GM12801 (cell line): ENCODE results near the gene SHISA4.

Experiments used
- CTCF ChIP-seq: IDR thresholded peaks from one replicate; pipeline ENCODE4 v1.5.1; 2011; ENCODE audit warnings: control low read depth; ENCODE audit not compliant: insufficient read length; ENCODE audit errors: extremely low read depth

SHISA4 gene

GRCh38 chr1:201914456-201915235 lies 25.9 kb downstream of the SHISA4 start:
- TF ChIP-seq CTCF: no peak

DNA sequence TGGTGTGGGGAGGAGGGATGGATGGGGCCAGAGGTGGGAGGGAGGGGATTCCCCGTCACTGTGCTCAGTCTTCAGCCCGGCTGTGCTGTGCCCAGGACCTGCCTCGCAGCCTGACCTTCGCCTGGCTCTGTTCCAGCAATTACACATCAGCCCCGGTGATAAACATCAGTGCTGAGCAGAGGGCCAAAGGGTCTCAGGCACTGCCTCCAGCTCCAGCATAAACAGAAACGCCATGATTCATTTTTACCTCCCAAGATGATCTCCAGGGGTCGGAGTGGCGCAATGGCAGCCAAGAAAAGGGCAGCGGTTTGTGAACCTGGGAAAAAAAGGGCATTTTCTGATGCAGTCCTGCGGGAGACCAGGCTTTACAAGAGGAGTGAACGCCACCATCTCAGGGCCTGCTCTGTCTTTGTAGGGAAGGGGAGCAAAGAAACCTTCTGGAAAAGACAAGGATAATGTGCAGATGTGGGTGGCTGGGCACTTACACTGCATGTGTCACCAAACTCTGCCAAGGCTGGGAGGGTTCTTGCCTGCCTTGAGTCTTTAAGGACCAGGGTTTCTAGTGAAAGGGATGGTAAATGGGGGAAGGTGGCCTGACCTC lies 28.1 kb downstream of the SHISA4 start:
- TF ChIP-seq CTCF: no peak

DNA sequence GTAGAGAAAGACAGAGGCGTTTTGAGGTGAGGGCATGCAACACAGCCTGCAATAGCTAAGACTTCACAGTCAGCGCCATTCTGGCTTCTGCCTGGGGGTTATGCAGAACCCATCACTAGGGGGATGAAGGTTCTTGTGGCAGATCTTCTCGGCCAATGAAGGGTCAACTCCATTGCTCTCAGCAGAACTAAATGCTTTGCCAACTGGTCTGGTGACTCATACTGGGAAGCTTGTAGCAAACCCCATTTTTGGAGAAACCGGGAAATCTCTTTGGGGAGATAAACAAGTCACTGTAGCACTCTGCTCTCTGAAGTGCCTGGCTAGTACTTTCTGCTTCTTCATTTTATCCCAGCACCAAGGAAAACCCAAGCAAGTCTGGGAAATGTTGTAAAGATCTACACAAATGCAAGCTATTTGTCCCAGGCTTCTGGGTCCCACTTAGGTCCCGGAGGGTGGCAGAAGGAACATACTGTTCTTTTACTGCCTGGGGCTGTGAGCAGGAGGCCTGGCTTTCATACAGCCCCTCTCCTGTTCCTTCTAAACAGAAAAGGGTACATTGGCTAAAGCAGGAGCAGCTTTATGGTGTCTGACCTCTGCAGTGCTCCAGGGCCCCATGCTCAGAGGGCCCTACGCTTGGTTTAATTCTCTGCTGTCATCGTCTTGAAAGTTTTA lies 28.8 kb downstream of the SHISA4 start:
- no peak for TF ChIP-seq CTCF

GRCh38 chr1:201918343-201918742 lies 29.6 kb downstream of the SHISA4 start:
- TF ChIP-seq CTCF: no peak

DNA sequence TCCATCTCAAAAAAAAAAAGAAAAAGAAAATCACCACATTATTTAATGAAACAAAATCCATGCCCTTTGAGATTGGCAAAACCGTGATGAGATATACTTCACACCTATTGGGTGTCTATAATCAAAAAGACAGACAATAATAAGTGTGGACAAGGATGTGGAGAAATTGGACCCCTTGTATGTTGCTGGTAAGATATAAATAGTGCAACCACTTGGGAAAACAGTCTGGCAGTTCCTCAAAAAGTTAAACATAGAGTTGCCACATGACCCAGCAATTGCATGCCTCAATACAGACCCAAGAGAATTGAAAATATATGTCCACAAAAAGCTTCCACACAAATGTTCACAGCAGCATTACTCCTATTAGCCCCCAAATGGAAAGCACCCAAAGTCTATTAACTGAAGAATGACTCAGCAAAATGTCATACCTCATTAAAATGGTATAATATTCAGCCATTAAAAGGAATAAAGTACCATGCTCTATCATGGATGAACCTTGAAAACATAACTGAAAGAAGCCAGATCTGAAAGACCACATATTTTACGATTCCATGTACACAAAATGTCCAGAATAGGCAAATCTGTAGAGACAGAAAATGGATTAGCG lies 33.4 kb downstream of the SHISA4 start:
- TF ChIP-seq CTCF: no peak

DNA sequence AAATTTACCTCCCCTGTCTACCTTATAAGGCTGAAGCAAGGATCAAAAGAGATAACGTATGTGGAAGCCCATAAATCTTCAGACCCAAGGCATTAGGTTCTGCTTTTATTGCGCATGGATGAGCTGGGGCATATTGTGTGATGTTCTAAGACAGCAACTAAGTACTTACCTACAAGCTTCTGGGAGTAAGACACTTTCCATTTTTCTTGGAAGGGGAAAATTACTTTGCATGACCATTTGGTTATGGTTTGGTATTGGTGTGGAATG lies 36.5 kb downstream of the SHISA4 start:
- TF ChIP-seq CTCF: no peak

DNA sequence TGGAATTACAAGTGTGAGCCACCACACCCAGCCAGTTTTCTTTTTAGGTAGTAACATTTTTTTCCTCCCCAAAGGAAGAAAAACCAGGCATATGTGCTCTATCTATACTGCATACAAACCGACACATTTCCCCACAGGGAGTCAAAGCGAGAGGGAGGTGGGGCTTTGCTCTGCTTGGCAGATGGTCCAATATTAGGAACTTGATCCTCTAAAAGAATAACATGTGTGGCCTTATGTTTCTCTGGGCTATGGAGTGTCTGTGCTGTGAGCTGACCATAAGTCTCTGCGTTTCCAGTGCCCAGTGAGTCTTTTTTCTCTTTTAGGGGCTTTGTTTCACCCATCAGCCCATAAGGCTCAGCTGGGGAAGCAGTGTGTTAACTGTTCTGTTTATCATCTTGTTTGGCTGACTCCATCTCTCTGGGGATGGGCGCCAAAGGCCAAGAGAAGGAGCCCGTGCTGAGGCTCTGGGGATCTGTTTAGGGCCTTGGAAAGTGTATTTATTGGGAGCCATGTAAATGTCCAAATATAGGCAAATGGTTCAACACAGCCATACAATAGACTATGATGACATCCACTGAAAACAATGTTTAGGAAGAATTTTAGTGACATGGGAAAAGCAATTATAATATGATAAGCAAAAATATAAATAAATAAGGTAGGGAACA lies 37.4 kb downstream of the SHISA4 start:
- TF ChIP-seq CTCF: no peak
